Kidney epithelial cell (primary cell): ENCODE measurements around the gene HOXD4. TPM values are rescaled to one million over a fixed set of nuclear protein-coding genes. Genes with fewer than 3 reads are reported as not detected.

Experiments used
- DNase-seq: peaks from one replicate; pipeline ENCODE4 v3.0.0-alpha.2; 2010; ENCODE audit warnings: low read depth
- H3K27me3 ChIP-seq: 2 replicates; pipeline ENCODE4 v1.6.0; 2011; ENCODE audit warnings: low read length; ENCODE audit not compliant: control insufficient read depth, insufficient read depth
- H3K36me3 ChIP-seq: 2 replicates; pipeline ENCODE4 v1.5.1; 2011; ENCODE audit warnings: low read length; ENCODE audit not compliant: control insufficient read depth, insufficient read depth
- H3K4me3 ChIP-seq: 2 replicates; pipeline ENCODE4 v1.5.1; 2011; ENCODE audit warnings: low read depth, mild to moderate bottlenecking, control low read depth, low read length
- total RNA-seq: library from RNA; depleted of rRNA; stranded (reverse); fragments of >200 nt; gene quantifications from 2 replicates; pipeline ENCODE4 v1.2.3, GENCODE V29; 2015
- TF ChIP-seq, protein P1 (sequence below): IDR thresholded peaks from 2 replicates; pipeline ENCODE4 v1.5.1; 2011; ENCODE audit warnings: mild to moderate bottlenecking, moderate library complexity, low read length, control low read depth, inconsistent platforms; ENCODE audit not compliant: insufficient read depth, poor library complexity, severe bottlenecking

The HOXD4 gene
- total RNA-seq, 1 donor from 2014 or later: 5.4 TPM

DNA sequence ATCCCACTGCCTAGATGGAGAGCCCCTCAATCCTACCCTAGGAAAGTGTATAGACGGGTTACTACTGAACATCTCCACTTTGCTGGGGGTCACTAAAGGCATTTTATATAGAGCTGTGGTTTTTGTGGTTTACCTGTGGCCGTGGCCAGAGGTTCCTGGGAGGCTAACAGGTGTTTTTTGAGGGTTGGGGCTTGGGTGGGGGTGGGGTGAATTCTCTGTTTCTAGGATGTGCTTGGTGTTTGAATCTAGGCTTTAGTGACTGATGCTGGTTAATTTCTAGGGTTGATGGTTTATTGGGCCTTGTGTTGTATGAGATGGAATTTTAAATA, 14.1 kb upstream of the HOXD4 start:
- H3K36me3 ChIP-seq: no peaks in the 10 kb centered on the region
- H3K4me3 ChIP-seq: peak overlapping the region; percentile 92
- TF ChIP-seq, protein P1, sequence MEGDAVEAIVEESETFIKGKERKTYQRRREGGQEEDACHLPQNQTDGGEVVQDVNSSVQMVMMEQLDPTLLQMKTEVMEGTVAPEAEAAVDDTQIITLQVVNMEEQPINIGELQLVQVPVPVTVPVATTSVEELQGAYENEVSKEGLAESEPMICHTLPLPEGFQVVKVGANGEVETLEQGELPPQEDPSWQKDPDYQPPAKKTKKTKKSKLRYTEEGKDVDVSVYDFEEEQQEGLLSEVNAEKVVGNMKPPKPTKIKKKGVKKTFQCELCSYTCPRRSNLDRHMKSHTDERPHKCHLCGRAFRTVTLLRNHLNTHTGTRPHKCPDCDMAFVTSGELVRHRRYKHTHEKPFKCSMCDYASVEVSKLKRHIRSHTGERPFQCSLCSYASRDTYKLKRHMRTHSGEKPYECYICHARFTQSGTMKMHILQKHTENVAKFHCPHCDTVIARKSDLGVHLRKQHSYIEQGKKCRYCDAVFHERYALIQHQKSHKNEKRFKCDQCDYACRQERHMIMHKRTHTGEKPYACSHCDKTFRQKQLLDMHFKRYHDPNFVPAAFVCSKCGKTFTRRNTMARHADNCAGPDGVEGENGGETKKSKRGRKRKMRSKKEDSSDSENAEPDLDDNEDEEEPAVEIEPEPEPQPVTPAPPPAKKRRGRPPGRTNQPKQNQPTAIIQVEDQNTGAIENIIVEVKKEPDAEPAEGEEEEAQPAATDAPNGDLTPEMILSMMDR: no peak
- H3K27me3 ChIP-seq: no peaks in the 10 kb centered on the region
- no peak for DNase-seq

DNA sequence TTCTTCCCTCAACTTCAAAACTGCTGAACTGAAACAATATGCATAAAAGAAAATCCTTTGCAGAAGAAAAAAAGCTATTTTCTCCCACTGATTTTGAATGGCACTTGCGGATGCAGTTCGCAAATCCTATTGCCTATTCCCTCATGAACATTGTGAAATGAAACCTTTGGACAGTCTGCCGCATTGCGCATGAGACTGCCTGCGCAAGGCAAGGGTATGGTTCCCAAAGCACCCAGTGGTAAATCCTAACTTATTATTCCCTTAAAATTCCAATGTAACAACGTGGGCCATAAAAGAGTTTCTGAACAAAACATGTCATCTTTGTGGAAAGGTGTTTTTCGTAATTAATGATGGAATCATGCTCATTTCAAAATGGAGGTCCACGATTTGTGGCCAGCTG, 13.4 kb upstream of the HOXD4 start:
- Histone ChIP-seq H3K4me3 (peak overlapping the region; percentile 92), H3K36me3 (no peaks in the 10 kb centered on the region), H3K27me3 (no peaks in the 10 kb centered on the region)
- DNase-seq: no peak
- TF ChIP-seq, protein P1: no peak

DNA sequence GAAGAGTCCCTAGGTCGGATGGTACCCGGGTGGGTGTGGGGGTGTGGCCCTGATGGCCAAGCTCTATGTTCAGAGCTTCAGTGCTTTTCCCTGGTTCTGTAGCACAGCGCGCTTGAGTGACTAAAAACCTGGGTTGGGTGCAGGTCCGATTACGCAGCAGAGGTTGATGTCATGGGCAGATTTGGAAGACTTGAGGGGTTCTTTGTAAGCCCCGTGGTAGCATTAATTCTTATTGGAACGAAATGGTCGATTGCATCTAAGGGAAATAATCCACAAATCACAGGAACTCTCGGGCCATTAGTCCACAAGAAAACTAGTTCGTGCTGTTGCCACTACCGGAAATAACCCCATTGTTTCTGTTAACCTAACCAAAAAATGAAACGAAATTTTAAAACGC, 12.8 kb upstream of the HOXD4 start:
- Histone ChIP-seq H3K36me3 (no peaks in the 10 kb centered on the region), H3K27me3 (no peaks in the 10 kb centered on the region), H3K4me3 (peak overlapping the region; percentile 92)
- TF ChIP-seq, protein P1: no peak
- DNase-seq: no peak

DNA sequence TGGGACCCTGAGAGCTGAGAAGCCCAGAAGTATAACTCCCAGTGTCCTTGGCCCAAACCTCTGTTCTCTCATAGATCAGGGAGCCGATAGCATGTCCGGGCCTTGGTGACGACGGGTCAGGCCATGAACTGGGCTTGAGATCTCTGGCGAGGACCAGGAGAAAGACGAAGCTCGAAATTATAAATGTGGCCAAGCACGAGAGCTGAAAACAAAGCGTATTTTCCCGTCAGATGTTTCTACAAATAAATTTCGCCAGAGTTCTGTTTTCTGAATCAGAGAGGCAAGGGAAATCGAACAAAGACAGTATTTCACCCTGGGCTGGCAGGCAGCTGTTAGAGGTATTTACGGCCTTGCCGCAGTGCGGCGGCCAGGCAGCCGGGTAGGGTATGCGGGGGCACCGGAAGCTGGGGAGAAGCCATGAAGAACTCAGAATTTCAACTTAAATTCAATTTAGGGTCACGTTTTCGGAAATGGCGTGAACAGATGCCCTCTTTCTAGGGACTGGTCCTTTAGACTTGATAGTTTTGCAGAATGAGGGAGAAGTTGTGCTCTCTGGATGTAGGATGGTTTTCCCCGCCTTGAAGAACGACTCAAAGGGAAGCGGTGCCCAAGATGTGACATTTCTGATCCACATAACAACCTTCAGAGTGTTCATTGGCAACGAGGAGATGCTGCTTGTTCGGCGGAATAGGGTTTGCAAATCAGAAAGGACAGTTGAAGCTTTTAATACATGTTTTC, 12.3 kb upstream of the HOXD4 start:
- Histone ChIP-seq H3K36me3 (no peaks in the 10 kb centered on the region), H3K4me3 (peak overlapping the region; percentile 92), H3K27me3 (no peaks in the 10 kb centered on the region)
- no peak for DNase-seq
- TF ChIP-seq, protein P1: no peak

DNA sequence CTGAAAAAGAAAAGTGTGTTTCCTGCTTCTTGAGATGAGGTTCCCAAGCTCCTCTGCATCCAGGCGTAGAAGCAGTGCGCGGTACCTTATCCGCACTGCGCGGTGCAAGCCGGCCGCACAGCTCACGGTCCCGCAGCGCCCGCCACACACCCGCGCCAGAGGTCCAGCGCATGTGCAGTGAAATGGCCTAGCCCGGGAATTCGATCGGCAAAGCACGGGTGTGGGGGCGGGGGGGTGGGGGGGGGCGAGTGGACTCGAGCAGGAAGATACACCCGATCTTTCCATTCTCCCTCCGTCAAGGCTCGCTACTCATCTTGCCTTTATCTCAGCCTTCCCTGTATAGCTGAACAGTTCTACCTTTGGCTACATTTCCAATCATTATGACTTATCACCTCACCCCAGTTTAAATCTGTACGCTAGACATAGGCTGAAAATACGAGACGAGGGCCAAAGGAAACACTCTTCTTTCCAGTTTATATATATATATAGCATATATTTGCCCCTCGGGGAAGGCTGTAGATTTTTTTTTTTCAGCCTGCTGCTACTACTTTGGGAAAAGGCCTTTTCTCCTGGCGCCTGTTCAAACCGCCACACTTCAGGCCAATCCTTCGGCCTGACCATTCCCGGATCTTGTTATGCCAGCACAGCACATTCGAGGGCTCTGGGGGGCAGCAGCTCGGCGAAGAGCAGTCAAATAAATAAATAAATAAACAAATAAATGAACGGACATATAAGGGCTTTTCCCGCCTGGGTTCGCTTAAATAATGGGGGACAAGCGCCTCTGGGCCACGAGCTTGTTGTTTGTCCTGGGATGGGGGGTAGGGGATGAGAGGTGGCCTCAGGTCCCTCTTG, 11.5 kb upstream of the HOXD4 start:
- H3K36me3 ChIP-seq: no peaks in the 10 kb centered on the region
- DNase-seq: no peak
- H3K4me3 ChIP-seq: peak overlapping the region; percentile 92
- TF ChIP-seq, protein P1: no peak
- H3K27me3 ChIP-seq: no peaks in the 10 kb centered on the region
